Right lobe of liver (tissue), 4 donors: ENCODE results near the gene GNG11.

Experiments
- POLR2A ChIP-seq: fragments of 450-650 bp; IDR thresholded peaks from one replicate; pipeline ENCODE4 v1.6.1; 2017; ENCODE audit warnings: antibody characterized with exemption, mild to moderate bottlenecking
- TF ChIP-seq, protein P1 (sequence below), 4 donors: fragments of 200-600 bp in 3 of 4; fragments of 450-650 bp in 1 of 4; IDR thresholded peaks; one replicate each; pipeline versions ENCODE4 v1.5.1 to v1.8.0; 2016 to 2022; ENCODE audit warnings: antibody characterized with exemption in 4 of 4, mild to moderate bottlenecking in 2 of 4
- donor health status: DM: no; HTN: no; CAD: no.
- donor health status: DM: no; HTN: no; CAD: no.
- donor health status: DM: no; HTN: yes; CAD: no.

DNA sequence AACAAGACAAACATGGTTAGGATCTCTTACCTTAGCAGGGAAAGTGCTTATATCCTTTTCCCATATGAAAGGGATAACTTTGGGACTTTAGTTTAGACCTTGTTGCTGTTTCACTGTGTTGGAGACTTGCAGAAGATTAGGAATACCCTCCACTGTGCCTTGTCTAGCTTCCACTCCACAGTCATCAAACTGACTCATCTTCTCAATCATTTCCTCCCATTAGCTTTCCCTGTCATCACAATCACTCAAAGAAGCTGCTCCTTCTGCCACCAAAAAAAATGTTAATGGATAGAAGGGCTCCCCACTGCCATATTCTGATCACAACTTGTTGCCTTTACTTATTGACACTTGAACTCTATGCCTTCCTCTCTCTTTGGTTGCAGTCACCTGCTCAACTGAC is 16.8 kb downstream of the GNG11 start:
- no peak for TF ChIP-seq POLR2A
- TF ChIP-seq, protein P1, sequence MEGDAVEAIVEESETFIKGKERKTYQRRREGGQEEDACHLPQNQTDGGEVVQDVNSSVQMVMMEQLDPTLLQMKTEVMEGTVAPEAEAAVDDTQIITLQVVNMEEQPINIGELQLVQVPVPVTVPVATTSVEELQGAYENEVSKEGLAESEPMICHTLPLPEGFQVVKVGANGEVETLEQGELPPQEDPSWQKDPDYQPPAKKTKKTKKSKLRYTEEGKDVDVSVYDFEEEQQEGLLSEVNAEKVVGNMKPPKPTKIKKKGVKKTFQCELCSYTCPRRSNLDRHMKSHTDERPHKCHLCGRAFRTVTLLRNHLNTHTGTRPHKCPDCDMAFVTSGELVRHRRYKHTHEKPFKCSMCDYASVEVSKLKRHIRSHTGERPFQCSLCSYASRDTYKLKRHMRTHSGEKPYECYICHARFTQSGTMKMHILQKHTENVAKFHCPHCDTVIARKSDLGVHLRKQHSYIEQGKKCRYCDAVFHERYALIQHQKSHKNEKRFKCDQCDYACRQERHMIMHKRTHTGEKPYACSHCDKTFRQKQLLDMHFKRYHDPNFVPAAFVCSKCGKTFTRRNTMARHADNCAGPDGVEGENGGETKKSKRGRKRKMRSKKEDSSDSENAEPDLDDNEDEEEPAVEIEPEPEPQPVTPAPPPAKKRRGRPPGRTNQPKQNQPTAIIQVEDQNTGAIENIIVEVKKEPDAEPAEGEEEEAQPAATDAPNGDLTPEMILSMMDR (IDR thresholded peaks at IDR 0.05): no peak
